ENCODE measurements around the gene PAFAH2.

DNA sequence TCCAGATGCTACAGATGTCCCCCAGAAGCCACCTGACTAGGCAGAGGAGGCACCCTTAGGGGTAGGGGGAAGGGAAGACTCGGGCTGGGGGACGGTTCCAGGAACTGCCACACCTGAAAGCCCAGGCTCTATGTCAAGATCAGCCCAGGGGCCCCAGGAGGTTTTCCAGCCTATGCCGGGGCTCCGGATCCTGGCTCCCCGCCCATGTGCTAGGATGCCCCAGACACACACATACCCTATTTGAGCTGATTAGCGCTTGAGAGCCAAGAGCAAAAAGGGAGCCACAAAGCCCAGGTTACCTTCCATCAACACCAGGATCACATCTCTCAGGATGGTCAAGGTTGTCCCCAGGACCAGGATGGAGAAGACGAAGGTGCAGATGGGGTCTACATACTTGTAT, 43.5 kb upstream of the PAFAH2 start:
- TF ChIP-seq, protein P1, sequence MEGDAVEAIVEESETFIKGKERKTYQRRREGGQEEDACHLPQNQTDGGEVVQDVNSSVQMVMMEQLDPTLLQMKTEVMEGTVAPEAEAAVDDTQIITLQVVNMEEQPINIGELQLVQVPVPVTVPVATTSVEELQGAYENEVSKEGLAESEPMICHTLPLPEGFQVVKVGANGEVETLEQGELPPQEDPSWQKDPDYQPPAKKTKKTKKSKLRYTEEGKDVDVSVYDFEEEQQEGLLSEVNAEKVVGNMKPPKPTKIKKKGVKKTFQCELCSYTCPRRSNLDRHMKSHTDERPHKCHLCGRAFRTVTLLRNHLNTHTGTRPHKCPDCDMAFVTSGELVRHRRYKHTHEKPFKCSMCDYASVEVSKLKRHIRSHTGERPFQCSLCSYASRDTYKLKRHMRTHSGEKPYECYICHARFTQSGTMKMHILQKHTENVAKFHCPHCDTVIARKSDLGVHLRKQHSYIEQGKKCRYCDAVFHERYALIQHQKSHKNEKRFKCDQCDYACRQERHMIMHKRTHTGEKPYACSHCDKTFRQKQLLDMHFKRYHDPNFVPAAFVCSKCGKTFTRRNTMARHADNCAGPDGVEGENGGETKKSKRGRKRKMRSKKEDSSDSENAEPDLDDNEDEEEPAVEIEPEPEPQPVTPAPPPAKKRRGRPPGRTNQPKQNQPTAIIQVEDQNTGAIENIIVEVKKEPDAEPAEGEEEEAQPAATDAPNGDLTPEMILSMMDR (IDR thresholded peaks at IDR 0.05): no peak
- no peak for TF ChIP-seq POLR2AphosphoS5 (IDR thresholded peaks at IDR 0.05; ENCODE audit: insufficient read depth in 1 of 2, low read depth in 1 of 2)
- TF ChIP-seq POLR2A (IDR thresholded peaks at IDR 0.05): no peak
